Stimulated activated CD4-positive, alpha-beta T cell treated with anti-CD3 and anti-CD28 coated beads, Interleukin-2, amount 100 ng/mL, for 4 hours (primary cell): ENCODE measurements around the gene CCN6.

Source experiments
- DNase-seq: peaks from one replicate; pipeline ENCODE4 v3.0.0-alpha.2; 2020; ENCODE audit warnings: low read depth

Gene CCN6

DNA sequence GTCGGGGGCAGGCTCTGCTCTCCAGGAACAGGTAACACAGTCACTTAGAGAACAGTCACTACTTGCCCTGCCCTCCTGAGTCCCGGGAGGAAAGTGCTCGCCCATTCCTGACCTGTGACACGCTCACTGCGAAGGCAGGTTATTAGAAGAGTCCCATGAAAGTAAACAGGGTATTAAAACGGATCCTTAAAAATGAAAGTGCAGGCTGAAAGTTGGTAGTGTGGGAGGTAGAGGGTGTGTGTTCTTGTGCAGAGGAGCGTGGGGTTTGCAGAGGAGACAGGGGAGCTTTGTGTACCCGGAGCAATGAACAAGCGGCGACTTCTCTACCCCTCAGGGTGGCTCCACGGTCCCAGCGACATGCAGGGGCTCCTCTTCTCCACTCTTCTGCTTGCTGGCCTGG lies at the start of gene CCN6:
TSS of gene CCN6 (plus strand) at position 104 of the 400 bp plus-strand sequence. CDS start at position 358, 254 bp downstream.
- no peak for DNase-seq

DNA sequence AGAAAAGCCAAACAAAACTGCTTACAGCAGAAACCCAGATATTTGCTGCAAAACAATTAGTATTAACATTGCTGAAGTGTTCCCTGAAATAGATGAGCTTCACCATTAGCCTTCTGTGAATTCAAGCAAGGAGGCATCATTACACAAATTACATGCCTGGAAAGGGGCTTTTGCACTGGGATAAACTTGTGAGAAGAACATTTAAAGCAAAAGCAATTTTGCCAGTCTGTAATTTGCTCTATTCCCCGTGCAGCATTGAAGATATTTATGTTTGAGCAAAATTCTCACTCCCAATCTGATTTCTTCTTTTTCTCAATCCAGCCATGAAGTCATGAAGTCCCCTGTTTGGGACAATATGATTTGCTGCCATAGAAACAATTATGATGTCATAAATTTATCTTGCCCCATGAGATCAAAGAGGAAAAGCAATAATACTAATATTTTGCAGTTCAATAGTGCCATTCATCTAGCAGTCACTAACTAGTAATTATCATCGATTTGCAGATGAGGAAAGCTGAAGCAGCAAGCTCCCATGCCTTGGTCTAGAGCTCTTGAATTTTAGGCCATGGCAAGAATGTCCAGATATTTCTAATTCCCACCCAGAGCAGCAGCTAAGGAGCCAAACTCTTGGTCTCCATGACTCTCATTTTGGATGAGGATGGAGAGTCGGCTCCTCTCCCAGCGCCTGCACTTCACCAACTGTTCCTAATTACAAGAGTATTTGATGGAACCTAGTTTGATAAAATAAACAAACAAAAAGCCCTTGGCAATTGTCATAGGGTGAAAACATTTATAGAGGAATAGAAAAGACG lies 49.5 kb upstream of the CCN6 start:
- DNase-seq, result no peak

DNA sequence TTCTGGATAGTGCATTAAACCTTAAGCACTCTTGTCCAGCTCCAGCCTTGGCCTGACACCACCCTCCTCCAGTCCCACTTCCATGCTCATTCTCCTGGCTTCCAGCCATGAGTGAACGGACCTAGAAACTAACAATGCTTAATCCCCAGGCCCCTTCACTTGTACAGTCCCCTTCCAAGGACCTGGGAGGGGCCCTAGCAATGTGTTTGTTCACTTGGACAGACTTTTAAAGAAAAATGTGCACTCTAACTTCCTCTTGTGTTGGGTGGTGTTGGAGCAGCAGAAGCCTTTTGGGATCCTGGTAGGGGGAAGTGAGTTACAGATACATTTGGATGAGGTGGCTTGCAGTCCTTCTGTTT lies 48.9 kb upstream of the CCN6 start:
- DNase-seq, result no peak

DNA sequence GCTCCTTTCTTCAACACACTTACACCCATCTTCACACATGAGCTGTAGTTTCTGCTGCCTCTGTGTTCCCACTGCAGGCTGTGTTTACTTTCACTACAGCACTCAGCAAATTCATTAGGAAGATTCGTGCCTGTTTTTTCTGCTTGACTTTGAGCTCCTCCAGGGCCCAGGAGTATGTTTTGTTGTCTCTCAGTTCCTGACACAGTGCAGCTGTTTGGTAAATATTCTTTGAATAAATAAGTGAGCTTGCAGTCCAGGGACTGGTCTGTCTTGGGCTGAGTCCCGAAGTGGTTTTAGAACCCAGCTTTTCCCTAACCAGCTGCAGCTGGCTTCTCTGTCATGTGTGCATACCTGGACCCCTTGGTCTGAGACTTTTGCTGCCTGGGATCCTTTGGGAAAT lies 46.6 kb upstream of the CCN6 start:
- DNase-seq, result no peak

DNA sequence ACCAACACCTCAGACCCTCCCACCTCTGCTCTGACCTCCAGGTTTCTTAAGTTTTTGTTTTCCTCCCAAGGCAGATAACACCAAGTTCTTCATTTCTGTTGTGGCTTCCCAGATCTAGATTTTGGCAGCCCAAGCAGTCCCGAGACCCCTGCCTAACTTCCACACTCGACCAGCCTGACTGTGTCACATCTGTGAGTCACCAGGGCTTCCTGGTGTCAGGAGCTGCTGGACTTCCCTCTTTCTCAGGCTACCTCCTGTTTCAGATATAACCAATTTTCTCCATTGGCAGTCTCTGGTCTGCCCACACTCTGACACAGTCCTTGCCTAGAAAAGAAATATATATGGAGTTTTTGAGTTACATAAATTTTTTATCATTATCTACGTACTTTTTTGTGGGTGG lies 46.1 kb upstream of the CCN6 start:
- DNase-seq, result no peak

DNA sequence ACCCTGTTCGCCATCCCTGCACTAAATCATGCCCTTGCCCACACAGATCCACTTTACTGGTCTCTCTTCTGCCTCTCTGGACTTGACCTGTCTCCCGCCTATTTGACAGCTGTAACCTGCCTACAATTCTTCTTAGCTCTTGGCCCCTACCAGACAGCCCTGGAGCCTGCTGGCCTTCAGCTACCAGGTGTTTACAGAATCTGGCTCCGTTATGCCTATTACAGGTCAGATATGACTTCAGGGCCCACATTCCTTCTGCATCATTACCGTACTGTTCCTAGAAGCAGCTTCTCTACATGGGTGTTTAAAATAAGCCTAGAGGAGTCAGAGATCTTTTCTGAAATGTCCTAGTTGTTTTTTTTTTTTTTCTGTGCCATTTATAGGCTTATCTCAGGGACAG lies 45.4 kb upstream of the CCN6 start:
- DNase-seq, result no peak

DNA sequence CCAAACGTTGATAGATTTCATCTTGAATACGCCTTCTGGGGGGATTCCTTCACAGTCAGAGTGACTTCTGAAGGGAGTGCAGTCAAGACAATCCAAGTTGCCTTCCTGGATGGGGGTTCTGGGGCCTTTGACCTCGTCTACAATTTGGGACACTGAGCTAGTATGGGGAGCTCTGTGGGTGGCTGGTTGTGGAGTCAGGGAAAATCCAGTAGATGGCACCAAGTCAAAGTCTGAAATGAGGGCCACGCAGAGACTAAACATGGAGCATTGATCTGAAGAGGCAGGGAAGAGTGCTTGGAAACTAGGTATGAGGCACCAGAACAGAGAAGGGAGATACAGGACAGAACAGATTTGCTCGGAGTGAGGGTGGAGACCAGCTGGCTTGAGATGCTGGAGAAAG lies 43.6 kb upstream of the CCN6 start:
- no peak for DNase-seq

DNA sequence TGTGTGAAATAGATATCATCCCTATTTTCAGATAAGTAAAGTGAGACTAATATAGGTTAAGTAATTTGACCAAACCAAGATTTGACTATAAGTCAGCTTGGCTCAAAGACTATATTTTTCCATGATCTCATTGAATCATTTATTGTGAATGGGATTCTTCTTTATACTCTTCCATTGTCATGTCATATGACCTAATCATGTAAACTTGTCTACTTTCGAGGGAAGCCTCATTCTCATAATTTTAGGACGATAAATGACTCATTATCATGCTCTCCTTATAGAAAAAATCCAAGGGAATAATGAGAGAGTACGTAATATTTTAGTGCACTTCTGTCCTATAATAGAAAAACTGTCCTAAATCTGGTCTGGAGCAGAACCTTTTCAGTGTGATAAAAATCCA lies 40.9 kb upstream of the CCN6 start:
- no peak for DNase-seq

DNA sequence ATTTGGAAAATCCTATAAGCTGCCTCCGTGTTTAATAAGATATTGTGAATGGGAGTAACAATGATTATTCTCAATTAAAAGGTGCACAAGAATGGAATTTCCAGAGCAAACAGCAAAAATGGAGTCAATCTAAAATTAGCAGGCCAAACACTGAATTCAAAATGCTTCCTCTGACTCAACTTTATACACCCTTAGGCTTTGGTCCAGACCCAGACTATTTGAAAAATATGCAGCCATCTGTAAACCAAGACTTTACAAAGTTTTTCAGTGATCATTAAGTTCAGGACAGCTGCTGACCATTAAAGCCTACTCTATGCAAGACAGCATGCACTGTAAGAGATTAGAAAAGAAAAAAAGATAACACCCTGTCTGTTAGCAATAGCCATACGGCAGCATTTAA lies 39.4 kb upstream of the CCN6 start:
- DNase-seq, result no peak

DNA sequence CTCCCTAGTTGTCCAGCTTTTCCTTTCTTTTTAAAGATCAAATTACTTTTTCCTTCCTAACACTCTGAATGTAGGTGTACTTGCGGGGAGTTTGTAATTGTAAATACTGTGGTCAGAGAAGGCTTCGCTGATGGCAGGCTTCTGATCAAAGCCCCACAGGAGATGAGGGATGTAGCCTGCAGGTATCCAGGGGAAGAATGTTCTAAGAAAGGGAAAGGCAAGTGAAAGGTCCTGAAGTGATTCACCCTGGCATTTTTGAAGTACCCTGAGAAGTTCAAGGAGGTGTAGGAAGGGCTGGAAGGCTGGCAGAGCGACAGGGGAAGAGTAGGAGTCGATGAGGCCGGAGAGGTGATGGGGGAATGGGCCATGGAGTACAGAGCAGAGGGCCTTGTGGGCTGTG lies 38.2 kb upstream of the CCN6 start:
- DNase-seq, result no peak

DNA sequence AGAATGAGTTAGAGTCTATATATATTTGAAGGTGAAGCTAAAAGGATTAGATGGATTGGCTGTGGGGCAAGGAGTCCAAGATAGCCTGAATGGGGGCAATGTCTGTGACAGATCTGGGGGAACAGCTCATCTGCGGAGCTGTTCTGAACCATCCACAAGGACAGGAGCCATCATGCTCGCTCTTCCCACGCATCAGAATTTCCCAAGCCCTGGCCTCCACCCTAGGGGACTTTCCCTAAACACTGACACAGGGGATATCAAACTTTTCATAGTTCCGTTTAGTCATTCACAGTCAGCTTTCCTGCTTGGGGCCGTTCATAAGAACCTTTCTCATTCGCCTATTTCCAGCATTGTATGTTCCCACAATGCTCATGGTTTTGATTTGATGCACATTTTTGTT lies 37.6 kb upstream of the CCN6 start:
- DNase-seq, result peak; percentile 47

DNA sequence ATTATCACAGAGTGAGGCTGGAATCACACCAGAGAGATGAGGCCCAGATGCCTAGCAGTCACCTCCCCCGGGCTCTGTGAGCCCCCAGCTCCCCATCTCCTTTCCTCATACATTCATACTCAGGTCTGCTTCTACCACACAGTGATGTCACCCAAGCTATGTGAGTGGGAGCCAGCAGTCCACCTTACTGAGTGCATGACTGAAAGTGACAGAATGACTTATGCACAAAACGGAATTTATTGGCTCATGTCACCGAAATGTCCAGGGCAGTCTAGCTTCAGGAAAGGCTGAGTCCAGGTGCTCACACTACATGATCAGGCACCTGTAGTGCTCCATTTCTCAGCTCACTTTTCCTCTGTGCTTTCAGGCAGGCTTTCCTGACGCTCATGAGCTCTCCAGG lies 36.7 kb upstream of the CCN6 start:
- peak; percentile 31 for DNase-seq

DNA sequence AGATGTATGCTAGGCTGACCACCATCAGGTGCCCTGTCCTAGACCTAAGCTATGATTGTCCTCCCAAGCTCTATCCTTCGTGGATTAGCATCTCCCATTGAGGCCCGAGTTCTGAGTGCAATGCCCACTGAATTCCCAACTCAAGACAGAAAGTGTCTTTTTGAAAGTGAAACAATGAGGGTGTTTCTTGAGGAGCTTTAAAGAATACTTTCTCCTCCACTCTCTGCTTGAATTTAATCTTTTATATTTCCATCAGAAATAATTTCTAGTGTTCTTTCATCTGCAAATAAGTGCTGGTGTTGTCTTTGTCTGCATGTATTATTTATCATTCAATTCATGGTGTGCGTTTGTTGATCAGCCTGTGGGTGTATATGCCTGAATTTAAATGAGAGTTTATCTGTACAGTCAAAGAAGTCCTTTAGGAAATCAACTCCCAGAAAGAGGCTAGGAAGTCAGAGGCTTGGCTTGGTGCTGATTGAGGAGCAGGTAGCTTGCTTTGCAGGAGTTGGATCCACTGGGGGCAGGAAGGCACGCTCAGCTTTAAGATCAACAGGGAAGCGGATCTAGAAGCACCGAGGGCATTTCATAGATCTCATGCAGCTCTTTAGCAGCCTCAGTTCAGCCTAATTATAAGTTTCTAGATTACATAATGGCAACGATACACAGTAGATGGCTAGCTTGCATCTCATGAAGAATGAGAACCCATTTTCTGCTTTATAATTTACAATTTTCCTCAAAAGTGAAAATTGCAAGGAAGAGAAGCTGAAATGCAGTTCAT lies 36.0 kb upstream of the CCN6 start:
- DNase-seq, result no peak

DNA sequence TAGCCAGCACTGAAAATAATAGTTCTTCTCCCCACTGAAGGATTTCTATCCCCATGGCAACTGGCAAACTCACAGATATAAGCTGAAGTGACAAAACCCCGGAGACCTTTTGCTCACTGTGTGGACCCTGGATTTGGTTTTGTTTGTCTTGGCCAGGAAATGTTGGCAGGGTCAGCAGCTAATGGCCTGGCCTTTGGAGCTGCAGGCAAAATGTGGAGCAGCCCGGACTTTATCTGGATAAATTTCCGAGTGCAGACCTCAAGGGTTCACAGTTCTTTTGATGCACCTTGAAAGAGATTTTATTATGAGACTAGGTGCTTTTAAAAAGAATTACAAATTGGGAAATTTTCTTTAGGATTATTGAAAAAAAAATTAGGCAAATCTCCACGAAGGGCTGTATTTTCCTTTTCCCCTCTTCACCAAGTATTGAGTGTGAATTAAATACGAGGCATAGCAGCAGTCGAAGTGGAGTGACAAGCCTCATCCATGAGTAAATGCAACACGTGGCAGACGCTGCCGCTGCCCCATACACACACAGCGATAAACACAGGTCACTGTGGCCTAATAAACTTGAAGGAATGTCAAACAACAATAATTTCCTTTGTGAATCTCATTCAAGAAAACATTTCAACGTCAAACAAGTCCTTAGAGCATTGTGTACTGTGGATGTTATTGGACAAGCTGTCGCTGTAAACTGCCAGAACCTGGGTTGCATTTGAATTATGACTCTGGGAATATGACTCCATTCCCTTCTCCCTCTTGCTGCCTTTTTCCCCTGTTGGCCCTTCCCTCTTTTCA lies 35.1 kb upstream of the CCN6 start:
- DNase-seq, result no peak

DNA sequence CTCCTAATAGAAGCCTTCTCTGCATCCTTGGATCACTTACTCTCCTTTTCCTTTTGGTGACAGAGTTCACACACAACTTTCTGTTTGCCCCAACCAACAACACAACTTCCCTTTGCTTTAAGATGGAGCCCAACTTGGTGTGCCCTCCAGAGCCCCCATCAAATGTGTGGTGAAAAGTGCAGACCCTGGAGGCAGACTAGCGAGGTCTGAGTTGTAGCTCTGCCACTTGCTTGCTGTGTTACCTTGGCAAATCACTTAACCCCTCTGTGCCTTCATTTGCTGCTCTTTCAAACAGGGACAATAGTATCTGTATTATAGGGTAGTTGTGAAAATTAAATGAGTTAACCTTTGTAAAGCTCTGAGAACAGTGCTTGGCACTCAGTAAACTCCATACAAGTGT lies 34.3 kb upstream of the CCN6 start:
- DNase-seq, result no peak

DNA sequence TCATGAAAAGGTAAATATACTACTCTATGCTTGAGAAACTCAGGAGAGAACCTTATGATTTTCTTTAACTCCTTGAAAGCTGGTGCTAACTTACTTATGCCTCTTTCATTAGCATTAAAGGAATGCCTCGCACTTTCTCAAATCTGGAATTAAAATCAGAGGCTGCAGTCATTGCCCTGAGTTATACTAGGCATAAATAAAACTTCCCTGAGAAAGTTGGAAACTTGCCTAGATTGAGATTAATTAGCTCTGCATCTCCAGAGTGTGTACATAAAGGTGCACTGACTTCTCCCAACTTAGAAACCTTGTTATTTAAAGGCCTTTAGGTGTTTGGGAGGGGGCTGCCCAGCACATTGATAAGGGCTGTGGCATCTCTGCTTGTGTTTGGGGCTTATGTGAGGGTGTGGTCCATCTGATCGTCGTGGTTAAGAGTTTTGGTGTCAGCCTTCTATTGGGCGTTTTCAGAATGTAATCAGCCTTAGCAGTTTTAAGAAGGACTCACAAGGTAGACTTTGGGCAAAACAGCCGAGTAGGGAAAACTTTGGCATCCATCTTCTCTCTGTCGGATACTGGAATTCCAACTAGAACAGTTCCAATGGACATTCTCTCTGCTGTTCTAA lies 32.1 kb upstream of the CCN6 start:
- no peak for DNase-seq

DNA sequence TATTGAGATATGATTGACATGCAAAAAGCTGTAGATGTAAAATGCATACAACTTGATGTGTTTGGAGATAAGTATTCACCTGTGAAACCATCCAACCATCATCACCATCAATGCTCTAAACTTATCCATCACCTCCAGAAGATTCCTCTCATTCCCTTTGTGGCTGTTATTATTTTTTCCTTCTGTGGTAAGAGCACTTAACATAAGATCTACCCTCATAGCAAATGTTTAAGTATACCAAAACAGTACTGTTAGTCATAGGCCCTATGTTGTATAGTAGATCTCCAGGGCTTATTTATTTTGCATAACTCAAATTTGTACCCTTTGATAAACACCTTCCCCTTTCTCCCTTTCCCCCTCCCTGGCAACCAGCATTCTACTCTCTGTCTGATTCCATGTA lies 31.2 kb upstream of the CCN6 start:
- DNase-seq, result no peak

DNA sequence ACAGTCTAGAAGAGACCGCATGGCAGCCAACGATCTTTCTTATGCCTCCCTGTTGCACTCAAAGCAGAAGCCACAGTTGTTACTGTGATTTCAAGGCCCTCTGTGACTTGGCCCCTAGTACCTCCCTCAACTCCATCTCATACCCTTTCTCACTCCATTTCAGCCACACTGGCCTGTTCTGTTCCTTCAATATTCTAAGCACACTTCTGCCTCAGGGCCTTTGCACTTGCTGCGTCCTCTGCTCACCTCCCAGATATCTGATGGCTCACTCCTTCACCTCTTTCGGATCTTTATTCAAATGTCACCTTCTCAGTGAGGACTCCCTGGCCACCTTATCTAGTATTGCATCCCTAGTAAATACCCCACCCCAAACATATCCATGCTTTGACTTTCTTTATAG lies 29.4 kb upstream of the CCN6 start:
- no peak for DNase-seq

DNA sequence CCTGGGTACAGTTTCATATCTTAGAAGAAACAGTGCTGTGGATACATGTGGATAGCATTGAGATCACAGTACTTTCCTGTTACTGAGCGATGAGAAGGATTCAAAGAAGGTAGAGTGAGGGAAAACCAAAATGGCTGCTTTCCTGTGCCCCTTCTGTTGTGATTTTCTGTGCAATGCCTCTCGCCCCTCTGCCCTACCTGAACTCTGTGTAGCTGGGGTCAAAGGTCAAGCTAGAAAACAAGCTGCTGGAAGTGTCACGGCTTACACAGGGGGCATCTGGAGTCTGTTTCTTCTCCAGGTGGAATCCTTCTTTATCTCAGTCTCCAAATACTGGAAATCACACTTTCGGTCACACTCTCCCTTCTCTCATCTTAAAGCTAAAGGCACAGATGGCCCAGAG lies 27.0 kb upstream of the CCN6 start:
- no peak for DNase-seq

DNA sequence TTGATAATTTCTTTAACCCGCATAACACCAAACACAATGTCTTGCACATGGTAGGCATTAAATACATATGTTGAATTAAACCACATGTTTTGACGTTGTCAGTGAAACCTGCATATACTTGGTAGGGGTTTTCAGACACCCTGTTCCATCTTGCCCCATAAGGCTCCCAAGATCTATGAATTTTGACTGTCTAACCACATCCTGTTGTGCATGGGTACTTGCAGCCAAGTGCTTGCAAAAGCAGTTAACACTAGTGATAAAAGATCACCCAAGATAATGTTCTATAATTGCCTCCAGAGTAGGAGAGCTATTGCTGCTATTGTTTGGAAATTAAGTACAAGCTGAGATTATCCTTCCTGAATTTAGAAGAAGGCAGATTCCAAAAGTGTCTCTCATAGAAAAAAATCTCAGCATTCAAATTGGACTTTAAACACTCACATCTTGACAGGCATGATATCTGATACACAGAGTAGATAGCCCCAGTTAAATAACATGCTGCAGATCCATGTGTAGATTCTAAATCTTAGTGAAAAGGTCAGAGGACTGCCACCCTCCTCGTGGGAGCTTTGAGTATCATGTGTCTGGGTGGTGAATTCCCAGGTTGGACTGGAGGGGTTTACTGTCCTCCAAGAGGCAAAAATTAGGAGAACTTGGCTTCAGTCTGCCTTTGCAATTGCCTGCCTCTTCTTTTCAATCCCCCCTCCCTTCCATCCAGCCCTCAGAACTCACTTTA lies 25.8 kb upstream of the CCN6 start:
- peak; percentile 28 for DNase-seq

DNA sequence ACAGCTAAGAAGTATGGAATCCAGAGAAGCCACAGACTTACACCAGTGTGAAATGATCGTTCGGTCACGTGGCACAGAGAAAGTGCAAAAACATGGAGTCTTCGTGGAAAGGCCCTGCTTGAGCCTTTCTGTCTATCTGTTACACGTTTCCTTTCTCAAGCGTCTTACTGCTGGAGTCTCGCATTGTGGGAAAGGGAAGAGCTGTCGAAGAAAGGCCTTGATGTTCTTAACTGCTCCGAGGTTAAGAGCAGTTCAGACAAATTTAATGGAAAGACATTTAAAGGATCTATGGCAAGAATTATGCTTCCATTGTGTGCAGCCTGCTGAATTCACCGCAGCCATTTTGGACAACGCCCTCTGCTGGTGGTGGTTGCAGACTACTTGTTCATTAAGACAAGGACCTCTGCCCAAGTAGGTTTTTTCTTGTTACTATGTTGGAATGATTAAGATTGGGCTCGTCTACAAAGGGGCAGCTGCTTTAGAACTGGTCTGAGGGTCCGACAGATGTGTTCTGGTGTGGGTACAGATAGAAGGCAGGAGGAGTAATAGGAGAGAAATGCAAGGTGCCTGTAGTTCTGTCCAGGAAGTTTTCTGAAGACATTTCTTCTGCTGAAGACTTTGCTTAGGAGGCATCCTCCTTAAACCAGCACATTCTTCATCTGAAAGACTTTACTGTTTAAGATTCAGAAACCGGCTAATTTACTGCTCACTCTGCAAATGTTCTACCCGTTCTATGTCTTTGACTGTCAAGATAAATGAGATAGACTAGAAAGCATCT lies 24.7 kb upstream of the CCN6 start:
- DNase-seq, result peak; percentile 54
